ENCODE measurements around the gene ACER3.

Gene ACER3

DNA sequence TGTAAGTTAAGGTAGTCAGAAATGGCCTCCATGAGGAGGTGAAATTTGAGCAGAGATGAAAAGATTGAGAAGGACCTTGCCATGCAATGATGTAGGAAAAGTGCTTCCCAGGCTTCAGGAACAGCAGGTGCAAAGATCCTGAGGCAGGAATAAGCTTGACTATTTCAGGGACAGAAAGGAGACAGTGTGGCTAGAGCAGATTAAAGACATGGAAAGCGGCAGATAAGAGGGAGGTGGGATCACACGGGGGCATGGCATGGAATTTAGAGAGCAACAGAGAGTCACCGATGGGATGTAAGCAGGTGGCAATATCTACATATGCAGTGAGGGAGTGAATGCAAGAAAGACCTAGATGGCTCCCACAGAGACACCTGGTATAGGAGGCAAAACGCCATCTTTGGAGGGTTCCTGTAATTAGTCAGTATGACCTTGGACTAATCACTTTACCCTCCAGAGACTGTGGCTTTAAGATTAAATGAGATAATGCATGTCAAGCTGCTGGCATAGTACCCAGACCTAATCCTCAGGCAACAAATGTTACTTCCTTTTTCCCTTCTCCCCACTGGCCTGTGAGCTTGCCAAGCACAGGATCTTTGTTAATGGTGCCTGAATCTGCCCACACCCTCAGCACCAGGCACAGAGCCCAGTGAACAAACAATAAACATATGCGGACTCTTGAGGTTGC lies 24.6 kb upstream of the ACER3 start:
- ATAC-seq = peak; percentile 62
- TF ChIP-seq TSHZ2 (CRISPR knock-in tag; IDR thresholded peaks at IDR 0.05) (no peak), PATZ1 (CRISPR knock-in tag; IDR thresholded peaks at IDR 0.05; ENCODE audit: borderline replicate concordance) (no peak), BACH2 (CRISPR knock-in tag; IDR thresholded peaks at IDR 0.05; ENCODE audit: borderline replicate concordance) (no peak), TCF4 (CRISPR knock-in tag; IDR thresholded peaks at IDR 0.05; ENCODE audit: borderline replicate concordance) (no peak), PPARA (CRISPR knock-in tag; IDR thresholded peaks at IDR 0.05; ENCODE audit: borderline replicate concordance) (no peak), ZNF70 (CRISPR knock-in tag; IDR thresholded peaks at IDR 0.05) (no peak), SNAI2 (CRISPR knock-in tag; IDR thresholded peaks at IDR 0.05) (no peak), ARNTL (CRISPR knock-in tag; IDR thresholded peaks at IDR 0.05; ENCODE audit: borderline replicate concordance, low read depth) (no peak), ZFP3 (CRISPR knock-in tag; IDR thresholded peaks at IDR 0.05) (no peak), CSRNP3 (CRISPR knock-in tag; IDR thresholded peaks at IDR 0.05) (no peak), CSDC2 (CRISPR knock-in tag; IDR thresholded peaks at IDR 0.05) (no peak), CREB5 (CRISPR knock-in tag; IDR thresholded peaks at IDR 0.05; ENCODE audit: low read depth) (no peak), ZNF8 (CRISPR knock-in tag; IDR thresholded peaks at IDR 0.05) (no peak), ZC3H10 (CRISPR knock-in tag; IDR thresholded peaks at IDR 0.05) (no peak), ZFP30 (CRISPR knock-in tag; IDR thresholded peaks at IDR 0.05) (no peak), OSR1 (CRISPR knock-in tag; IDR thresholded peaks at IDR 0.05) (no peak), POU6F1 (CRISPR knock-in tag; IDR thresholded peaks at IDR 0.05; ENCODE audit: borderline replicate concordance, low read depth) (no peak), ZNF565 (CRISPR knock-in tag; conservative IDR thresholded peaks at IDR 0.05; ENCODE audit: low read depth) (no peak)

DNA sequence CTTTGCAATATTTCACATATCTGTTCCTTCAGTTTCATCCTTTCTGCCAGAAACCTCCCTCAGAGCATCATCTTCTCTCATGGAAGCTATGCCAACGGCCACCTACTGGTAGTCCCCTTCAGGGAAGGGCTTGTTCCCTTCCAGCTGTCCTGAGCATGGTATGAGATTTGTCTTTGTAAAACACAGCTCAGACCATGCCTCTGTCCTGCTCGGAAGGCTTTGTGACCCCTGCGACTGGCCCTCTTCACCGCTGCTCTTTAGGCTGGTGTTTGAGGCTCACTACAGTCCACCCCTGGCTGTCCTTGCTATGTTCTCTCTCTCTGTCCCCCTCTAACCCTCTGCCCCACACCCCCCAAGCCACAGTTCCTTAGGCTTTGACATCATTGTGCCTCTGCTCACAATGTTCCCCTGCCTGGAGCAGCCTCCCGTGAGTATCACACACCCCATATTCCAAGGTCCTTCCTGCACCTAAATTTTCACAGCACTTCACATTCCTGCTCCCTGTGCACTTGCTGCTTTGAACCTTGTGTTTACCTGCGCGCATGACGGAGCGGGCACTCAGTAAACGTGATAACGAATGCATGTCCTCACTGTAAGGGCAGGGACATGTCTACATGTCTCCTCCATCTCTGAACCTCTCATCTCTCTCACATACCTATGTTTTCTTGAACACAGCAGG lies 24.0 kb upstream of the ACER3 start:
- peak; percentile 52; the same call in 2 of the 3 replicates for ATAC-seq
- TF ChIP-seq BACH2 (CRISPR knock-in tag; IDR thresholded peaks at IDR 0.05; ENCODE audit: borderline replicate concordance) = no peak
- TF ChIP-seq CREB5 (CRISPR knock-in tag; IDR thresholded peaks at IDR 0.05; ENCODE audit: low read depth) = no peak
- TF ChIP-seq TOX (CRISPR knock-in tag; IDR thresholded peaks at IDR 0.05; ENCODE audit: borderline replicate concordance) = no peak
- TF ChIP-seq ZFP30 (CRISPR knock-in tag; IDR thresholded peaks at IDR 0.05) = no peak
- no peak for TF ChIP-seq GLIS3 (CRISPR knock-in tag; IDR thresholded peaks at IDR 0.05)
- TF ChIP-seq ARNTL (CRISPR knock-in tag; IDR thresholded peaks at IDR 0.05; ENCODE audit: borderline replicate concordance, low read depth) = no peak
- no peak for TF ChIP-seq POU6F1 (CRISPR knock-in tag; IDR thresholded peaks at IDR 0.05; ENCODE audit: borderline replicate concordance, low read depth)
- TF ChIP-seq ZNF70 (CRISPR knock-in tag; IDR thresholded peaks at IDR 0.05) = no peak
- no peak for TF ChIP-seq ZC3H10 (CRISPR knock-in tag; IDR thresholded peaks at IDR 0.05)
- no peak for TF ChIP-seq TSHZ2 (CRISPR knock-in tag; IDR thresholded peaks at IDR 0.05)
- TF ChIP-seq SNAI2 (CRISPR knock-in tag; IDR thresholded peaks at IDR 0.05) = no peak
- TF ChIP-seq ZFP3 (CRISPR knock-in tag; IDR thresholded peaks at IDR 0.05) = no peak
- TF ChIP-seq TCF4 (CRISPR knock-in tag; IDR thresholded peaks at IDR 0.05; ENCODE audit: borderline replicate concordance) = no peak
- no peak for TF ChIP-seq ZNF565 (CRISPR knock-in tag; conservative IDR thresholded peaks at IDR 0.05; ENCODE audit: low read depth)
- TF ChIP-seq ISL1 (CRISPR knock-in tag; IDR thresholded peaks at IDR 0.05) = no peak
- no peak for TF ChIP-seq PPARA (CRISPR knock-in tag; IDR thresholded peaks at IDR 0.05; ENCODE audit: borderline replicate concordance)

Measured in SK-N-SH treated with all-trans-retinoic acid at 6 μM for 48 hours (cell line).